ENCODE results near the gene CPSF3. TPM values are rescaled to one million over a fixed set of nuclear protein-coding genes. Genes with fewer than 3 reads are reported as not detected.
A peak's percentile ranks its signal among the peaks of the same experiment; 100 is the strongest.

CPSF3 gene
- total RNA-seq, 1 experiment from 2014 or later = 95.5 TPM

- H3K27ac ChIP-seq (ENCODE audit: insufficient read length, low read depth, low read length) = no peak overlapping the region
- DNase-seq = no peak
Observed at GRCh38 chr2:9473985-9474360, 50.5 kb downstream of the CPSF3 start.

More at GRCh38 chr2:9473985-9474360, 50.5 kb downstream of the CPSF3 start:
- no peak for TF ChIP-seq CTCF (conservative IDR thresholded peaks at IDR 0.05)
- no peaks in the 10 kb centered on the region for H4K20me1 ChIP-seq (ENCODE audit: control insufficient read depth, insufficient read depth, insufficient read length)
- H3K79me2 ChIP-seq (ENCODE audit: insufficient read depth, low read length) = no peaks in the 10 kb centered on the region
- H3K27me3 Mint-ChIP-seq (ENCODE audit: low read depth) = peaks cover 4% of the 10 kb centered on the region
- H3K9me3 ChIP-seq (ENCODE audit: control insufficient read depth, low read depth, low read length) = no peaks in the 10 kb centered on the region
- no peak overlapping the region for H3K56ac ChIP-seq (ENCODE audit: insufficient read length, low read depth, low read length)
- peaks cover 3 to 9% of the 10 kb centered on the region in 2 experiments; a peak in 3 of 5 replicates for H3K9me3 Mint-ChIP-seq
- no peak overlapping the region for H3K14ac ChIP-seq (ENCODE audit: insufficient read depth, low read length)
- no peak overlapping the region for H4K91ac ChIP-seq (ENCODE audit: insufficient read length, low read depth, low read length)
- H2BK5ac ChIP-seq (ENCODE audit: insufficient read length, low read length) = no peak overlapping the region
- peak overlapping the region; percentile 20 for H3K4me2 ChIP-seq (ENCODE audit: insufficient read depth, insufficient read length, low read length)
- H2BK20ac ChIP-seq (ENCODE audit: low read depth, low read length, poor library complexity, severe bottlenecking) = no peak overlapping the region
- no peaks in the 10 kb centered on the region for H3K79me1 ChIP-seq (ENCODE audit: insufficient read depth, low read depth, low read length, poor library complexity, severe bottlenecking)
- no peak overlapping the region for H3K18ac ChIP-seq (ENCODE audit: insufficient read length, low read depth, low read length)
- WGBS (ENCODE audit: extremely low coverage, insufficient read length, low lambda C conversion rate) = no CpG with 5 or more reads among the region's 39 CpGs
- H3K4ac ChIP-seq (ENCODE audit: low read depth, low read length) = no peak overlapping the region
- H2BK15ac ChIP-seq (ENCODE audit: low read depth, low read length) = no peak overlapping the region
- H3K27me3 ChIP-seq (ENCODE audit: insufficient read depth, low read length) = no peaks in the 10 kb centered on the region
- H3K4me1 ChIP-seq (ENCODE audit: insufficient read depth, low read length) = no peaks in the 10 kb centered on the region
- H3K23ac ChIP-seq (ENCODE audit: insufficient read length, low read depth, low read length) = no peak overlapping the region
- no peak overlapping the region for H3K27ac Mint-ChIP-seq
- H2BK120ac ChIP-seq (ENCODE audit: low read depth, low read length, poor library complexity, severe bottlenecking) = no peak overlapping the region
- no peak overlapping the region for H4K8ac ChIP-seq (replicated peaks; ENCODE audit: insufficient read length, low read depth, low read length)
- H3T11ph ChIP-seq (ENCODE audit: low read length) = no peak overlapping the region
- H3K4me3 Mint-ChIP-seq = peak overlapping the region; percentile 59 to 68; a peak in 4 of 5 replicates
- H2BK12ac ChIP-seq (ENCODE audit: insufficient read length, low read depth, low read length) = no peak overlapping the region
- H3K36me3 Mint-ChIP-seq (ENCODE audit: insufficient read depth in 1 of 3, low read depth in 3 of 3) = peaks cover 14 to 42% (median 41%) of the 10 kb centered on the region in 3 experiments; a peak in 6 of 7 replicates
- H3K23me2 ChIP-seq (ENCODE audit: insufficient read length, low read depth, low read length, poor library complexity, severe bottlenecking) = peaks cover 9% of the 10 kb centered on the region
- H2AK5ac ChIP-seq (ENCODE audit: insufficient read length, low read length) = no peak overlapping the region
- H3K4me1 Mint-ChIP-seq = peaks cover 19 to 21% of the 10 kb centered on the region in 2 experiments
- H4K5ac ChIP-seq (ENCODE audit: insufficient read length, low read depth, low read length) = no peak overlapping the region
- H3K9ac ChIP-seq (ENCODE audit: extremely low read depth, insufficient read length, low read length) = no peak overlapping the region
- H2AFZ ChIP-seq (ENCODE audit: low read length) = no peak overlapping the region
